DMS79 treated with DMSO at 0.1 percent for 48 hours (cell line): ENCODE data around the gene TMEM266.
"Not testable (repeated sequence)": the region's sequence is repeated elsewhere in the genome, so short reads cannot be mapped to it uniquely, and the experiment has no call there.

Source experiments
- DNase-seq: peaks from one replicate; lab custom pipeline; 2025; lab: John Stamatoyannopoulos, UW

TMEM266 gene

GRCh38 chr15:76059320-76060117 lies at the start of gene TMEM266:
Gene TMEM266 (plus strand): TSS chr15:76059985. CDS start chr15:76134264, 74,279 bp downstream.
- peak; percentile 5 for DNase-seq

GRCh38 chr15:76010613-76011012 lies 49.2 kb upstream of the TMEM266 start:
- no peak for DNase-seq

GRCh38 chr15:76011627-76012551 lies 47.9 kb upstream of the TMEM266 start, which contains the start of gene NRG4:
Gene NRG4 (minus strand): TSS chr15:76012424. CDS start chr15:76011230, 1,194 bp downstream.
- DNase-seq = no peak

GRCh38 chr15:76013470-76013869 lies 46.3 kb upstream of the TMEM266 start:
- DNase-seq = not testable (repeated sequence)

GRCh38 chr15:76024021-76024768 lies 35.6 kb upstream of the TMEM266 start:
- no peak for DNase-seq

- no peak for DNase-seq
These were observed 27.7 kb upstream of the TMEM266 start for GRCh38 chr15:76032046-76032445.

- DNase-seq = no peak
These were observed 26.3 kb upstream of the TMEM266 start for GRCh38 chr15:76033438-76033837.

GRCh38 chr15:76034111-76034510 lies 25.7 kb upstream of the TMEM266 start:
- DNase-seq = no peak

GRCh38 chr15:76035593-76035992 lies 24.2 kb upstream of the TMEM266 start:
- DNase-seq = no peak

- no peak for DNase-seq
These were observed 21.3 kb upstream of the TMEM266 start for GRCh38 chr15:76038512-76038911.

- DNase-seq = not testable (repeated sequence)
These were observed 5.6 kb upstream of the TMEM266 start for GRCh38 chr15:76054201-76054600.

GRCh38 chr15:76056931-76057330 lies 2.9 kb upstream of the TMEM266 start:
- no peak for DNase-seq

- peak; percentile 1 for DNase-seq
These were observed 2.3 kb upstream of the TMEM266 start for GRCh38 chr15:76057332-76058000.

GRCh38 chr15:76058714-76059319 lies 968 bp upstream of the TMEM266 start:
- DNase-seq = no peak

GRCh38 chr15:76060118-76060989 lies 569 bp downstream of the TMEM266 start:
- no peak for DNase-seq

- no peak for DNase-seq
These were observed 1.9 kb downstream of the TMEM266 start for GRCh38 chr15:76061700-76062099.

GRCh38 chr15:76062286-76062685 lies 2.5 kb downstream of the TMEM266 start:
- no peak for DNase-seq

GRCh38 chr15:76064375-76064774 lies 4.6 kb downstream of the TMEM266 start:
- no peak for DNase-seq

- no peak for DNase-seq
These were observed 5.5 kb downstream of the TMEM266 start for GRCh38 chr15:76065245-76065644.

GRCh38 chr15:76065793-76066192 lies 6.0 kb downstream of the TMEM266 start:
- no peak for DNase-seq
